CD14-positive monocyte (primary cell): ENCODE measurements around the gene TMEM187. TPM values are rescaled to one million over a fixed set of nuclear protein-coding genes. Genes with fewer than 3 reads are reported as not detected.

ENCODE experiments used
- DNase-seq, 3 donors: peaks; one replicate each; pipeline ENCODE4 v3.0.0-alpha.2; 2011 to 2022
- H2AFZ ChIP-seq: 2 replicates; pipeline ENCODE4 v1.6.0; 2012; ENCODE audit warnings: mild to moderate bottlenecking, low read depth, low read length, inconsistent platforms; ENCODE audit not compliant: insufficient read depth, poor library complexity, severe bottlenecking
- H3K27ac ChIP-seq, 2 donors: 1 replicate in 1 of 2; 2 replicates in 1 of 2; pipeline ENCODE4 v1.5.1; 2012 to 2013; ENCODE audit warnings: low read length in 2 of 2, control low read depth in 1 of 2, inconsistent platforms in 1 of 2, low read depth in 1 of 2, mild to moderate bottlenecking in 1 of 2
- H3K27me3 ChIP-seq, 2 donors: one replicate each; pipeline versions ENCODE4 v1.6.0 to v1.6.1; 2011 to 2013; ENCODE audit warnings: low read length in 2 of 2; ENCODE audit not compliant: control insufficient read depth in 2 of 2, insufficient read depth in 2 of 2
- H3K36me3 ChIP-seq, 2 donors: replicated peaks in 1 of 2; 1 replicate in 1 of 2; 2 replicates in 1 of 2; pipeline versions ENCODE4 v1.5.1 to v1.6.1; 2012 to 2013; ENCODE audit warnings: low read length in 2 of 2, control low read depth in 1 of 2, inconsistent platforms in 1 of 2, mild to moderate bottlenecking in 1 of 2; ENCODE audit not compliant: insufficient read depth in 2 of 2, control insufficient read depth in 1 of 2
- H3K4me1 ChIP-seq, 2 donors: 1 replicate in 1 of 2; 2 replicates in 1 of 2; pipeline versions ENCODE4 v1.5.1 to v1.6.1; 2012 to 2013; ENCODE audit warnings: low read length in 2 of 2, control low read depth in 1 of 2, inconsistent platforms in 1 of 2, mild to moderate bottlenecking in 1 of 2, moderate library complexity in 1 of 2; ENCODE audit not compliant: insufficient read depth in 2 of 2, control insufficient read depth in 1 of 2
- H3K4me2 ChIP-seq: replicated peaks from 2 replicates; pipeline ENCODE3; 2012; ENCODE audit warnings: low read length, moderate library complexity, mild to moderate bottlenecking; ENCODE audit not compliant: poor library complexity, severe bottlenecking; ENCODE audit errors: extremely low read depth
- H3K4me3 ChIP-seq, 3 experiments: fragments of 200-600 bp in 1 of 3; sonication (generic) in 1 of 3; replicated peaks in 1 of 3; 1 replicate in 2 of 3; 2 replicates in 1 of 3; pipeline ENCODE4 v1.5.1; 2011 to 2013; ENCODE audit warnings: low read length in 3 of 3, mild to moderate bottlenecking in 3 of 3, control low read depth in 2 of 3, low read depth in 2 of 3, inconsistent platforms in 1 of 3, moderate library complexity in 1 of 3
- H3K79me2 ChIP-seq: 2 replicates; pipeline ENCODE4 v1.6.0; 2012; ENCODE audit warnings: mild to moderate bottlenecking, control low read depth, inconsistent platforms, low read length, moderate library complexity; ENCODE audit not compliant: insufficient read depth
- H3K9ac ChIP-seq: 2 replicates; pipeline ENCODE4 v1.6.0; 2017; ENCODE audit warnings: low read length, mild to moderate bottlenecking; ENCODE audit not compliant: insufficient read depth, poor library complexity, severe bottlenecking
- H3K9me3 ChIP-seq, 2 donors: replicated peaks in 1 of 2; 1 replicate in 1 of 2; 2 replicates in 1 of 2; pipeline versions ENCODE4 v1.5.1 to v1.6.1; 2012 to 2013; ENCODE audit warnings: low read length in 2 of 2, control low read depth in 1 of 2; ENCODE audit not compliant: control insufficient read depth in 1 of 2, insufficient read depth in 1 of 2
- H4K20me1 ChIP-seq: 2 replicates; pipeline ENCODE4 v1.6.0; 2012; ENCODE audit warnings: mild to moderate bottlenecking, low read length, control low read depth, moderate library complexity; ENCODE audit not compliant: insufficient read depth
- H3K27ac Mint-ChIP-seq, 7 donors: one replicate each; pipeline ENCODE4 v1.8.0; 2020; ENCODE audit warnings: mild to moderate bottlenecking in 7 of 7, mixed read lengths in 7 of 7, moderate library complexity in 6 of 7, inconsistent platforms in 2 of 7
- H3K27me3 Mint-ChIP-seq, 3 donors: one replicate each; pipeline ENCODE4 v1.8.0; 2021 to 2022; ENCODE audit warnings: low read depth in 3 of 3, mild to moderate bottlenecking in 3 of 3, mixed read lengths in 3 of 3, moderate library complexity in 3 of 3, inconsistent platforms in 1 of 3
- H3K36me3 Mint-ChIP-seq, 2 donors: one replicate each; pipeline ENCODE4 v1.8.0; 2020; ENCODE audit warnings: mixed read lengths in 2 of 2, inconsistent platforms in 1 of 2, mild to moderate bottlenecking in 1 of 2
- H3K4me1 Mint-ChIP-seq: one replicate; pipeline ENCODE4 v1.8.0; 2020; ENCODE audit warnings: mild to moderate bottlenecking, mixed read lengths
- H3K4me3 Mint-ChIP-seq, 2 donors: one replicate each; pipeline ENCODE4 v1.8.0; 2020; ENCODE audit warnings: mild to moderate bottlenecking in 2 of 2, mixed read lengths in 2 of 2, moderate library complexity in 1 of 2
- H3K9me3 Mint-ChIP-seq, 7 donors: one replicate each; pipeline ENCODE4 v1.8.0; 2020 to 2022; ENCODE audit warnings: mixed read lengths in 7 of 7, mild to moderate bottlenecking in 6 of 7, moderate library complexity in 6 of 7, inconsistent platforms in 2 of 7
- CTCF ChIP-seq: fragments of 200-600 bp; IDR thresholded peaks from one replicate; pipeline ENCODE4 v1.8.0; 2022; ENCODE audit warnings: antibody characterized with exemption, mild to moderate bottlenecking
- WGBS: methylation state at CpG from one replicate; pipeline ENCODE4 v1.1.5; 2013; ENCODE audit warnings: missing lambda C conversion rate; ENCODE audit not compliant: insufficient coverage; 5-methylcytosine and 5-hydroxymethylcytosine counted together
- intact Hi-C, 2 donors: fragments of 100-400 bp; cut with micrococcal nuclease; formaldehyde crosslinking; loops; one replicate each; pipeline versions ENCODE4 v1.15.0 to v1.15.1; 2023
- polyA plus RNA-seq, 3 donors: library from polyadenylated mRNA; depleted of rRNA in 1 of 3; unstranded in 2 of 3; stranded (reverse) in 1 of 3; fragments of 300-500 nt in 2 of 3; fragments of >200 nt in 1 of 3; fragmentation: Illumina TruSeq in 2 of 3; gene quantifications; 1 replicate in 2 of 3; 2 replicates in 1 of 3; pipeline ENCODE4 v1.2.3, GENCODE V29; 2012 to 2021

Gene TMEM187
- polyA plus RNA-seq, 3 donors, result 2.8 to 10.3 (median 4.9) TPM

DNA sequence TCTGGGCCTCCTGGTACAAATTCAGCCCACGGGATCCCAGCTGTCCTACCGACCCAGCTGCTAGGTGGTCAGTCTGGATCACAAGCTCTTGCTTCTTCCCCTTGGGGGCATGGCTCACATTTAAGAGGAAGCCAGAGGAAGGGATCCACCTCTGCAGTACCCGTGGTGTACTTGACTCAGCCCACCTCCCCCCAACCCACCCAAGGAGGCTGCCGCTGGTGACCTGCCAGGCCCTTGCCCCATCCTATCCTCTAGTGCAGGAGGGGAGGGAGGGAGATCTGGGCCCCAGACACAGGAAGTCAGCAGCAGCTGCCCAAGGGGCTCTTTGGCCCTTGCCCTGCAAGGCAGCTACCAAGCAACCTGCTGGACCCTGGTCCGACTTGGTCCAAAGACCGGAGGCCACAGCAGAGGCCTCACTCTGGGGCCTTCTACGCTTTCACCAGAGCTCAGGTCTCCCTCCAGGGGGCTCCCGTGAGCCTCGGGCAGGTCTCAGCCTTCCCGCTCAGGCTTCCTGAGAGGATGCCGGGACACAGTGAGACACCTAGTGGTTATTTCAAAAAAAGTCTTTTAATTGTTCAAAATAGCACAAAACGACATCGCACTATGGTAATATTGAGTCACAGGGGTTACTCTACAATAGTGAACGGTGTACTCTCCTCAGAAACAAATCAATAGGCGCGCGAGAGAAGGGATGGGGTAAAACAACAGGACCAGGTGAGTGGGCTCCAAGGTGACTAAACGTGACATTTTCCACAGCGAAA lies 25.4 kb upstream of the TMEM187 start:
- H3K4me1 ChIP-seq, result peaks cover 35 to 57% of the 10 kb centered on the region in 2 donors
- H3K27ac ChIP-seq, result no peak overlapping the region
- H3K79me2 ChIP-seq, result peaks cover 28% of the 10 kb centered on the region
- WGBS, result 0% methylated on average over 5 of the region's 19 CpGs
- H3K4me2 ChIP-seq, result no peak overlapping the region
- TF ChIP-seq CTCF, result peak; percentile 84
- peak; percentile 77 to 81 (median 78) for DNase-seq
- peaks cover 25 to 46% of the 10 kb centered on the region in 2 donors for H3K36me3 Mint-ChIP-seq
- H3K9ac ChIP-seq, result no peak overlapping the region
- H3K4me1 Mint-ChIP-seq, result peaks cover 31% of the 10 kb centered on the region
- no peak overlapping the region for H3K4me3 Mint-ChIP-seq
- H3K27me3 Mint-ChIP-seq, result peaks cover 0 to 12% (median 0%) of the 10 kb centered on the region in 3 donors
- H3K27ac Mint-ChIP-seq, result peak overlapping the region in 5 of 7 donors; percentile 19 to 75 (median 43)
- intact Hi-C loops, result no loop called here
- no peaks in the 10 kb centered on the region for H3K27me3 ChIP-seq
- H4K20me1 ChIP-seq, result peaks cover 67% of the 10 kb centered on the region
- no peaks in the 10 kb centered on the region for H3K9me3 ChIP-seq
- H3K4me3 ChIP-seq, result no peak overlapping the region
- H3K9me3 Mint-ChIP-seq, result peaks cover 0 to 8% (median 0%) of the 10 kb centered on the region in 7 donors
- no peak overlapping the region for H2AFZ ChIP-seq
- H3K36me3 ChIP-seq, result peaks cover 37 to 38% of the 10 kb centered on the region in 2 donors

DNA sequence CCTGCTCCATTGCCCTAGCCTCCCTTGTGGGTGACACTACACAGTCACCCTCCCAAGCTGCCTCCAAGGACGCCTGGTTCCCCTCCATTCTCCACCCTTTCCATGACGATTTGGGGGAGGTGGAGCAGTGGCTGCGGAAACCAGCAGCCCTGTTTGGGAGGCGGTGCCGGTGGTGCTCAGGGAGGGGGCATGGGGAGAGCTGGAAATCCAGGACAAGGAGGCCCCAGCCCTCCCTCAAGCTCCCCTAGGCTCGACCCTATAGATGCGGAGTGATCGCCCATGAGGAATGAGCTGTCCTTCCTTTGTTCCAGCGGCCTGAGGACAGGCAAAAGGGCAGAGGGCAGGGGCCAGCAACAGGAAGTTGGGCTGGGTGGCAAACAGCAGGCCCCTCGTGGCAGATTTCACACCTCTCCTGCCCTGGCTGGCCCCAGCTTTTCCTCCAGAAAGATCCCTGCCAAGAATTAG lies 24.5 kb upstream of the TMEM187 start:
- peaks cover 23% of the 10 kb centered on the region for H3K79me2 ChIP-seq
- H3K9me3 ChIP-seq, result no peaks in the 10 kb centered on the region
- Mint-ChIP-seq H3K27ac (peak overlapping the region in 1 of 7 donors; percentile 58), H3K36me3 (peaks cover 27 to 54% of the 10 kb centered on the region in 2 donors), H3K4me3 (no peak overlapping the region), H3K4me1 (peaks cover 26% of the 10 kb centered on the region), H3K27me3 (peaks cover 0 to 10% (median 0%) of the 10 kb centered on the region in 3 donors), H3K9me3 (peaks cover 0 to 8% (median 0%) of the 10 kb centered on the region in 7 donors)
- peaks cover 70% of the 10 kb centered on the region for H4K20me1 ChIP-seq
- peaks cover 28 to 48% of the 10 kb centered on the region in 2 donors for H3K4me1 ChIP-seq
- intact Hi-C loops, result no loop called here
- DNase-seq, result no peak
- no CpG with 5 or more reads among the region's 10 CpGs for WGBS
- no peak overlapping the region for H2AFZ ChIP-seq
- no peak overlapping the region for H3K9ac ChIP-seq
- H3K27me3 ChIP-seq, result no peaks in the 10 kb centered on the region
- H3K27ac ChIP-seq, result peak overlapping the region in 1 of 2 donors; percentile 12
- H3K36me3 ChIP-seq, result peaks cover 44 to 46% of the 10 kb centered on the region in 2 donors
- H3K4me2 ChIP-seq, result no peak overlapping the region
- TF ChIP-seq CTCF, result no peak
- H3K4me3 ChIP-seq, result no peak overlapping the region
